A549 treated with CORT108297 at 1 μM for 4 hours (cell line): ENCODE measurements around the gene BAHCC1. TPM values are rescaled to one million over a fixed set of nuclear protein-coding genes. Genes with fewer than 3 reads are reported as not detected.

ENCODE experiments used
- total RNA-seq: library from RNA; stranded (reverse); fragments of 200-300 nt; extraction: Qiagen RNA extraction; gene quantifications from 5 replicates; pipeline ENCODE4 v1.2.3, GENCODE V29; 2022

BAHCC1 gene
- total RNA-seq, result 8.4 to 15.2 TPM (median 13.6 TPM) in 5 replicates

DNA sequence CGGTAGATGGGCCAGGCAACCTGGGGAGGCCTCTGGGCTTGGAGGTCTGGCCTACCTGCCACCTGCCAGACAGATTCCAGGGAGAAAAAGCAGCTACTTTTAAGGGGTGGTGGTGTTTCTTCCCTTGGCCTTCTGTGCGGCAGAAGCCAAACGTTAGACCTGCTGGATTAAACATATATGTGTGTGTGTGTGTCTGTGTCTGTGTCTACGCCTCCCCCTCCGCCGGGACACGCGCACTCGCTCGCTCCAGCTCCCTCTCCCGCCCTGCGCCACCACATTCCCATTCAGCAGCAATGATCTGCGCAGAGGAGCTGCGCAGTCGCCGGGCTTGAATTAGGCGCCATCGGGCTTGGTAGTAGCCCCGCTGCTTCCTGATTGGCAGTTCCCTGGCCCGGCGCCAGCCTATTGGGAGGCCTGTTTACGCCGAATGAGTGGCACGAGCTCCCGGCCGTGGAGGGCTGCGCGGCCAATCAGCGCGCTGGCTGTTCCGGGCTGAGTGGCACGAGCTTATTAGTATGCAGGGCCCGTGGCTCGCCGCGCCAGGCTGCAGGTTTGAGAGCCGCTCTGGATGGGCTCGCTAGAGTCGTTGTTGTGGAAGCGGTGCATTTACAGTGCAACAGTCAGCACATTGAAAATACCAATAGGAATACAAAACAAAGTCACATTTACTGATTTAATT, at the start of gene BAHCC1:
BAHCC1 (plus strand) TSS at position 537 of the 679 bp plus-strand sequence. CDS start 4,283 bp downstream, outside the sequence.

DNA sequence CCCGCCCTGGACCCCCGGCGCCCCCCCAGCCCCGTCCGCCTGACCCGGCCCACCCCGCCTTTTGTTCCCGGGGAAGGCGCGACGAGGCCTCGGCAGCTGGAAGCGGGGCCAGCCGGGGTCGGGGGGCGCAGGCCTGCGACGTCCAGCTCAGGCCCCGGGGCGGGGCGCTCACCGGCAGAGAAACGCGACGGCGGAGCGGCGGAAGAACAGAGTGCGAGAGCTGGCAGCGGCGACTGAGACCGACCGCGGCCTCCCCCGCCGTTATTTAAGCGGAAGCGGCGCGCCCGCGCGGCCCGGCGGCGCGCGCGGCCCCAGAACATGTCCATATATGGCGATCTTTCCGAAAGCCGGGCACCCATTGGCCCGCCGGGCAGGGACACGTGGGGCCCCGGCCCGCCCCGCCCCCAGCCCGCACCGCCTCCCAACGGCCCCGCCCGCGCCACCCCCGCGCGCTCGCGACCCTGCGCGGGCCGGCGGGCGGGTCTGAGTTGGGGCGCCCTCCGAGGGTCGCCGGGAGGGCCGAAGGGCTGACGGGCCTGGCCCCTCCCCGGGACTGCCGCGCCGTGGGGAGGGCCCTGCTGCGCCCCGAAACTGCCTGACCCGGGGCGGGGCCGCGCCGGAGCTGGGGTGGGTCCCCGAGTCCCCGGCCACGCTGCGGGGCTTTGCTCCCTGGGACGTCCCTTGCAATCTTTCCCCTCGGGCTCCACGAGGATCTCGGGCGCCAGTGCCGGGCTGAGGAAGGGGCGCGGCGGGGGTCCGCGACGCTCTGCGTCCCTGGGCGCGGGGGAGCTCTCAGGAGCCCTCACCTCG, 117.5 kb downstream of the BAHCC1 start, which contains the start of gene ACTG1:
ACTG1 (minus strand) TSS at position 238 of the 810 bp plus-strand sequence. CDS start 445 bp downstream, outside the sequence.

Other genes starting within 250 kb of the BAHCC1 start
- not detected in 5 replicates for gene PVALEF, start 229.9 kb upstream of the BAHCC1 start, total RNA-seq
- 0.23 to 0.66 TPM (median 0.60 TPM) in 5 replicates for gene AATK, start 229.2 kb upstream of the BAHCC1 start, total RNA-seq
- 6.4 to 9.2 TPM (median 8.7 TPM) in 5 replicates for gene CEP131, start 172.5 kb upstream of the BAHCC1 start, total RNA-seq
- 16.2 to 34.3 TPM (median 32.5 TPM) in 5 replicates for gene TEPSIN, start 156.4 kb upstream of the BAHCC1 start, total RNA-seq
- gene NDUFAF8, start 156.1 kb upstream of the BAHCC1 start, total RNA-seq, result 97.3 to 237 TPM (median 217 TPM) in 5 replicates
- 50.1 to 81.6 TPM (median 79.1 TPM) in 5 replicates for gene SLC38A10, start 100.2 kb upstream of the BAHCC1 start, total RNA-seq
- 4,859 to 6,885 TPM (median 5,562 TPM) in 5 replicates for gene ACTG1, start 117.3 kb downstream of the BAHCC1 start, total RNA-seq
- gene FSCN2, start 132.9 kb downstream of the BAHCC1 start, total RNA-seq, result 0.84 to 1.6 TPM (median 1.2 TPM) in 5 replicates
- gene FAAP100, start 156.9 kb downstream of the BAHCC1 start, total RNA-seq, result 18.1 to 28.0 TPM (median 25.7 TPM) in 5 replicates
- 85.0 to 106 TPM (median 100 TPM) in 5 replicates for gene NPLOC4, start 241.7 kb downstream of the BAHCC1 start, total RNA-seq
- gene TSPAN10, start 241.7 kb downstream of the BAHCC1 start, total RNA-seq, result 4.7 to 6.7 TPM (median 5.5 TPM) in 5 replicates